ENCODE results near the gene GPI.
A peak's percentile ranks its signal among the peaks of the same experiment; 100 is the strongest.

Gene GPI

GRCh38 chr19:34359140-34359953 is 5.6 kb upstream of the GPI start:
- Histone ChIP-seq H3K9me3 (no peaks in the 10 kb centered on the region), H3K36me3 (no peaks in the 10 kb centered on the region), H3K4me1 (ENCODE audit: control insufficient read depth in 1 of 2, insufficient read depth in 1 of 2, low read depth in 1 of 2, low read length in 1 of 2) (peaks cover 14 to 28% of the 10 kb centered on the region in 2 experiments), H3K4me3 (ENCODE audit: low read depth in 1 of 2, low read length in 1 of 2) (peak overlapping the region; percentile 72 to 75), H3K27me3 (no peaks in the 10 kb centered on the region), H3K27ac (peak overlapping the region; percentile 70)
- TF ChIP-seq, protein P1, sequence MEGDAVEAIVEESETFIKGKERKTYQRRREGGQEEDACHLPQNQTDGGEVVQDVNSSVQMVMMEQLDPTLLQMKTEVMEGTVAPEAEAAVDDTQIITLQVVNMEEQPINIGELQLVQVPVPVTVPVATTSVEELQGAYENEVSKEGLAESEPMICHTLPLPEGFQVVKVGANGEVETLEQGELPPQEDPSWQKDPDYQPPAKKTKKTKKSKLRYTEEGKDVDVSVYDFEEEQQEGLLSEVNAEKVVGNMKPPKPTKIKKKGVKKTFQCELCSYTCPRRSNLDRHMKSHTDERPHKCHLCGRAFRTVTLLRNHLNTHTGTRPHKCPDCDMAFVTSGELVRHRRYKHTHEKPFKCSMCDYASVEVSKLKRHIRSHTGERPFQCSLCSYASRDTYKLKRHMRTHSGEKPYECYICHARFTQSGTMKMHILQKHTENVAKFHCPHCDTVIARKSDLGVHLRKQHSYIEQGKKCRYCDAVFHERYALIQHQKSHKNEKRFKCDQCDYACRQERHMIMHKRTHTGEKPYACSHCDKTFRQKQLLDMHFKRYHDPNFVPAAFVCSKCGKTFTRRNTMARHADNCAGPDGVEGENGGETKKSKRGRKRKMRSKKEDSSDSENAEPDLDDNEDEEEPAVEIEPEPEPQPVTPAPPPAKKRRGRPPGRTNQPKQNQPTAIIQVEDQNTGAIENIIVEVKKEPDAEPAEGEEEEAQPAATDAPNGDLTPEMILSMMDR (IDR thresholded peaks at IDR 0.05) = no peak

- H3K36me3 ChIP-seq = no peaks in the 10 kb centered on the region
Measured at GRCh38 chr19:34359954-34360315, 5.1 kb upstream of the GPI start.

DNA sequence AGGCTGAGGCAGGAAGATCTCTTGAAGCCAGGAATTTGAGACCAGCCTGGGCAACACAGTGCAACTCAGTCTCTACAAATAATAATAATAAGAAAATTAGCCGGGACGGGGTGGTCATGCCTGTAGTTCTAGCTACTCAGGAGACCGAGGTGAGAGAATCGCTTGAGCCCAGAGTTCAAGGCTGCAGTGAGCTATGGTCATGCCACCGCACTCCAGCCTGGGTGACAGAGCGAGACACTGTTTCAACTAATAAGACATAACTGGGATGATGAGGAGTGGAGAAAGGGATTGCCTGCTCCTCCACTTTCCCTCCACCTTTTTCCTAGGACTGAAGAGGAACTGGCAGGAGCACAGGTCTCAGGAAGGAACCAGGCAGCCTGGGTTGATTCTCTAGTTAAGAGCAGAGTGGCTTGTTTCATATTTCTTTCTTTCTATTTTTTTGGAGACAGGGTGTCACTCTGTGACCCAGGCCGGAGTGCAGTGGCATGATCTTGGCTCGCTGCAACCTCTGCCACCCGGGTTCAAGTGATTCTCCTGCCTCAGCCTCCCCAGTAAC is 4.6 kb upstream of the GPI start:
- TF ChIP-seq, protein P1 (IDR thresholded peaks at IDR 0.05) = no peak
- Histone ChIP-seq H3K27ac (peak overlapping the region; percentile 70), H3K4me1 (ENCODE audit: control insufficient read depth in 1 of 2, insufficient read depth in 1 of 2, low read depth in 1 of 2, low read length in 1 of 2) (peaks cover 21 to 35% of the 10 kb centered on the region in 2 experiments), H3K27me3 (no peaks in the 10 kb centered on the region), H3K9me3 (no peaks in the 10 kb centered on the region), H3K4me3 (ENCODE audit: low read depth in 1 of 2, low read length in 1 of 2) (no peak overlapping the region), H3K36me3 (no peaks in the 10 kb centered on the region)

More at GRCh38 chr19:34359954-34360315, 5.1 kb upstream of the GPI start:
- Histone ChIP-seq H3K4me1 (ENCODE audit: control insufficient read depth in 1 of 2, insufficient read depth in 1 of 2, low read depth in 1 of 2, low read length in 1 of 2) (peaks cover 20 to 33% of the 10 kb centered on the region in 2 experiments), H3K4me3 (ENCODE audit: low read depth in 1 of 2, low read length in 1 of 2) (peak overlapping the region; percentile 72 to 75), H3K27ac (peak overlapping the region; percentile 70), H3K9me3 (no peaks in the 10 kb centered on the region), H3K27me3 (no peaks in the 10 kb centered on the region)
- TF ChIP-seq, protein P1 (IDR thresholded peaks at IDR 0.05) = no peak

- Histone ChIP-seq H3K4me1 (ENCODE audit: control insufficient read depth in 1 of 2, insufficient read depth in 1 of 2, low read depth in 1 of 2, low read length in 1 of 2) (peaks cover 43 to 58% of the 10 kb centered on the region in 2 experiments), H3K36me3 (no peaks in the 10 kb centered on the region), H3K27me3 (no peaks in the 10 kb centered on the region), H3K27ac (no peak overlapping the region), H3K4me3 (ENCODE audit: low read depth in 1 of 2, low read length in 1 of 2) (no peak overlapping the region), H3K9me3 (no peaks in the 10 kb centered on the region)
- TF ChIP-seq, protein P1 (IDR thresholded peaks at IDR 0.05) = no peak
Measured at GRCh38 chr19:34362679-34363069, 2.3 kb upstream of the GPI start.

DNA sequence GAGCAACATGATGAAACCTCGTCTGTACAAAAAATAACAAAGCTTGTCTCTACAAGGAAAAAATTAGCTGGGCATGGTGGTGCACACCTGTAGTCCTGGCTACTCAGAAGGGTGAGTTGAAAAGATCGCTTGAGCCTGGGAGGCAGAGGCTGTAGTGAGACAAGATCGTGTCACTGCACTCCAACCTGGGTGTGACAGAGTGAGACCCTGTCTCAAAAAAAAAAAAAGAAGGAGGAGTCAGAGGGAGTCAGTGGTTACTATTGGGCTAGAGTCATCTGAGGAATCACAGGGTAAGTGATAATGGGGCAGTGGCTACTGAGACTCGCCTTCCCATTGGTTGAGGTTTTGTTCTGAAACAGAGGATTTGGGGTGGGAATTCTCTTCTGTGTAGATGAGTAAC is 1.9 kb upstream of the GPI start:
- TF ChIP-seq, protein P1 (IDR thresholded peaks at IDR 0.05) = no peak
- no peak overlapping the region for H3K4me3 ChIP-seq (ENCODE audit: low read depth in 1 of 2, low read length in 1 of 2)
- no peak overlapping the region for H3K27ac ChIP-seq
- H3K9me3 ChIP-seq = no peaks in the 10 kb centered on the region
- H3K36me3 ChIP-seq = peaks cover under 1% of the 10 kb centered on the region
- no peaks in the 10 kb centered on the region for H3K27me3 ChIP-seq
- peaks cover 48 to 62% of the 10 kb centered on the region in 2 experiments for H3K4me1 ChIP-seq (ENCODE audit: control insufficient read depth in 1 of 2, insufficient read depth in 1 of 2, low read depth in 1 of 2, low read length in 1 of 2)
